ENCODE results near the gene METTL16. TPM values are rescaled to one million over a fixed set of nuclear protein-coding genes. Genes with fewer than 3 reads are reported as not detected.

Gene METTL16
- total and polyA plus RNA-seq, 2 donors from 2014 or later, result 18.0 to 37.2 TPM

DNA sequence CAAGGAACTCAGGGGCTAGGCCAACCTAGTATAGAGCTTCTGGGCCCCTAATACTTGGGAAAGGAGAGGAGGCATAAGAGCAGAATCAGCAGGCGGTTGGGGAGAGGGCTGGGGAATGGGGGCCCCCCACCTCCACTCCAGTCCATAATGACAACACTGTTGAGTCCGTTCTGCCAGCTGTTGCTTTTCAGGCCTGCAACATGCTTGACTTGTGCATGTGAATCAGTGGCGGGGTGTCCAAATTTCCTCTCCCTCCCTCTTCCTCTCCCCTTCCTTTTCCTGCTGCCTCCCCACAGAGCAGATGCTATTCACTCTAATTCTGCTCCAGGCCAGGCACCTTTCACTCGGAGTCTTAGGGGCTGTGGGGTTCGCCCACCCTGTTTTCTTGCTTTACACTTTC is 142.6 kb downstream of the METTL16 start:
- Histone ChIP-seq H3K4me3 (ENCODE audit: low read length in 3 of 3) (no peak overlapping the region), H3K36me3 (ENCODE audit: control insufficient read depth in 2 of 3, insufficient read depth in 3 of 3, low read length in 3 of 3) (peaks cover 0 to 27% (median 16%) of the 10 kb centered on the region in 3 donors), H3K27ac (ENCODE audit: low read depth in 2 of 2, low read length in 2 of 2) (no peak overlapping the region), H3K27me3 (ENCODE audit: control insufficient read depth, insufficient read depth, low read length) (no peaks in the 10 kb centered on the region), H3K9me3 (ENCODE audit: control insufficient read depth in 2 of 3, insufficient read depth in 1 of 3, low read length in 3 of 3) (no peaks in the 10 kb centered on the region), H3K4me1 (ENCODE audit: control insufficient read depth in 2 of 3, insufficient read depth in 2 of 3, low read depth in 1 of 3, low read length in 3 of 3) (no peaks in the 10 kb centered on the region), H3K9ac (ENCODE audit: low read length in 3 of 3) (no peak overlapping the region)
- intact Hi-C loops (cut with DNase I), result no loop called here
- DNase-seq (peak in 1 of 5 donors; percentile 71), FAIRE-seq (no peak)
- TF ChIP-seq, protein P1, sequence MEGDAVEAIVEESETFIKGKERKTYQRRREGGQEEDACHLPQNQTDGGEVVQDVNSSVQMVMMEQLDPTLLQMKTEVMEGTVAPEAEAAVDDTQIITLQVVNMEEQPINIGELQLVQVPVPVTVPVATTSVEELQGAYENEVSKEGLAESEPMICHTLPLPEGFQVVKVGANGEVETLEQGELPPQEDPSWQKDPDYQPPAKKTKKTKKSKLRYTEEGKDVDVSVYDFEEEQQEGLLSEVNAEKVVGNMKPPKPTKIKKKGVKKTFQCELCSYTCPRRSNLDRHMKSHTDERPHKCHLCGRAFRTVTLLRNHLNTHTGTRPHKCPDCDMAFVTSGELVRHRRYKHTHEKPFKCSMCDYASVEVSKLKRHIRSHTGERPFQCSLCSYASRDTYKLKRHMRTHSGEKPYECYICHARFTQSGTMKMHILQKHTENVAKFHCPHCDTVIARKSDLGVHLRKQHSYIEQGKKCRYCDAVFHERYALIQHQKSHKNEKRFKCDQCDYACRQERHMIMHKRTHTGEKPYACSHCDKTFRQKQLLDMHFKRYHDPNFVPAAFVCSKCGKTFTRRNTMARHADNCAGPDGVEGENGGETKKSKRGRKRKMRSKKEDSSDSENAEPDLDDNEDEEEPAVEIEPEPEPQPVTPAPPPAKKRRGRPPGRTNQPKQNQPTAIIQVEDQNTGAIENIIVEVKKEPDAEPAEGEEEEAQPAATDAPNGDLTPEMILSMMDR (IDR thresholded peaks at IDR 0.05; ENCODE audit: borderline replicate concordance, extremely low read depth, insufficient read depth), result no peak

DNA sequence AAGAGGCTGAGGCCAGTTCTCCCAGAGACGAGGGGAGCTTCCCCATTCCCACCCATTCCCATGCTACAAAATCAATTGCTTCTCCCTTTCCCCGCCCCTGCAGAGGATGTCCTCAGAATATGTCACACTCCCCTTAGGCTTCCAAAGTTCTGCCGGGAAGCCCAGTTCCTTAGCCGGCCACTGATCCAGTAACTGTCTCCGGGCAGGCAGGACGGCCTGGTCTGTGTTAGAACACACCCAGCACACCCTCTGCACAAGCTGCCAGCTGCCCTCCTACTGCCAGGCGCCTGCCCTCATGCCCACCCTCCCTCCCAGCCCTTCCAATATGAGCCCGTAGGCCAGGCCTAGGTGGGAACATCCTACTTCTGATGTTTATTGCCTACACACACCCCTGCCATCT is 143.3 kb downstream of the METTL16 start:
- intact Hi-C loops (cut with DNase I), result no loop called here
- H3K4me1 ChIP-seq (ENCODE audit: control insufficient read depth in 2 of 3, insufficient read depth in 2 of 3, low read depth in 1 of 3, low read length in 3 of 3), result no peaks in the 10 kb centered on the region
- no peak for FAIRE-seq
- H3K4me3 ChIP-seq (ENCODE audit: low read length in 3 of 3), result no peak overlapping the region
- no peak overlapping the region for H3K9ac ChIP-seq (ENCODE audit: low read length in 3 of 3)
- H3K9me3 ChIP-seq (ENCODE audit: control insufficient read depth in 2 of 3, insufficient read depth in 1 of 3, low read length in 3 of 3), result no peaks in the 10 kb centered on the region
- H3K27ac ChIP-seq (ENCODE audit: low read depth in 2 of 2, low read length in 2 of 2), result no peak overlapping the region
- peaks cover 0 to 24% (median 12%) of the 10 kb centered on the region in 3 donors for H3K36me3 ChIP-seq (ENCODE audit: control insufficient read depth in 2 of 3, insufficient read depth in 3 of 3, low read length in 3 of 3)
- no peaks in the 10 kb centered on the region for H3K27me3 ChIP-seq (ENCODE audit: control insufficient read depth, insufficient read depth, low read length)
- no peak for DNase-seq
- TF ChIP-seq, protein P1 (IDR thresholded peaks at IDR 0.05; ENCODE audit: borderline replicate concordance, extremely low read depth, insufficient read depth), result no peak

DNA sequence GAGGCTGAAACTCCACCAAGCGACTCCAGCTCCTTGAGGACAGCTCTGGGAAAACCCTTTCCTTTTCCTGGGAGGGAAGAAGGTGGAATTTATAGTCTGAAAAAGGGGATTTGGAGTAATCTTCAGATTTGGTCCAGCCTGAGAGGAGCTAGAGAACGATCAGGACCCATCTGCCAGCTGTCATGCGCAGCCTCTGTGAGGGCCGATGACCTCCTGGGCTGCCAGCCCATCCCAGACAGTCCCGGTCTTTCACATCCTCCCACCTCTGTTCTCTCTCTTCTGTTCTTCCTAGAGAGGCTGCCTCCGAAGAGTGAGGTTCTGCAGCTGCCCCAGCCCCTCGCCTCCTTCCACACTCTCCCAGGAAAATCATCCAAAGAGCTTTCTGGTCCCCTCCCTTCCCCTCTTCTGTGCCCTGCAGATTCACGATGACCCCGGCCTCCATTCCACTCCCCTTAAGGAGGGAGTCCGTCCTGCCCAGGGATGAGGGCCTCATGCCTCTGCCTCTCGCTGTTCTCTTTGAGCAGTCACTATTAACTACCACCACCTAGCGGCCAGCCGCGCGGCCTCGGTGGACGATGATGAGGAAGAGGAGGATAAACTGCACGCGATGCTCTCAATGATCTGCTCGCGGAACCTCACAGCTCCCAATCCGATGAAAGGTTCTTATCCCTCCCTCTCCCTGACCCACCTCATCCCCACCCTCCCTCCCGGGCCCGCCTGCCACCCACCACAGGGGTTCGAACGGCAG is 144.8 kb downstream of the METTL16 start:
- Histone ChIP-seq H3K9me3 (ENCODE audit: control insufficient read depth in 2 of 3, insufficient read depth in 1 of 3, low read length in 3 of 3) (no peaks in the 10 kb centered on the region), H3K36me3 (ENCODE audit: control insufficient read depth in 2 of 3, insufficient read depth in 3 of 3, low read length in 3 of 3) (peaks cover 0 to 23% (median 8%) of the 10 kb centered on the region in 3 donors), H3K27ac (ENCODE audit: low read depth in 2 of 2, low read length in 2 of 2) (no peak overlapping the region), H3K4me3 (ENCODE audit: low read length in 3 of 3) (no peak overlapping the region), H3K9ac (ENCODE audit: low read length in 3 of 3) (no peak overlapping the region), H3K27me3 (ENCODE audit: control insufficient read depth, insufficient read depth, low read length) (no peaks in the 10 kb centered on the region), H3K4me1 (ENCODE audit: control insufficient read depth in 2 of 3, insufficient read depth in 2 of 3, low read depth in 1 of 3, low read length in 3 of 3) (no peaks in the 10 kb centered on the region)
- DNase-seq (no peak), FAIRE-seq (no peak)
- TF ChIP-seq, protein P1 (IDR thresholded peaks at IDR 0.05; ENCODE audit: borderline replicate concordance, extremely low read depth, insufficient read depth), result no peak
- intact Hi-C loops (cut with DNase I), result no loop called here

Other genes starting within 250 kb of the METTL16 start
- 37.3 TPM for gene SMG6, start 208.1 kb downstream of the METTL16 start, total RNA-seq
- 20.6 TPM for gene SMG6, start 208.1 kb downstream of the METTL16 start, polyA plus RNA-seq (ENCODE audit: insufficient read depth, low read depth, low replicate concordance)
- gene SRR, start 207.9 kb downstream of the METTL16 start, total RNA-seq, result 10.0 TPM
- 3.5 TPM for gene SRR, start 207.9 kb downstream of the METTL16 start, polyA plus RNA-seq (ENCODE audit: insufficient read depth, low read depth, low replicate concordance)
- 24.4 TPM for gene TSR1, start 175.4 kb downstream of the METTL16 start, total RNA-seq
- gene TSR1, start 175.4 kb downstream of the METTL16 start, polyA plus RNA-seq (ENCODE audit: insufficient read depth, low read depth, low replicate concordance), result 9.1 TPM
- 58.0 TPM for gene SGSM2, start 174.4 kb downstream of the METTL16 start, total RNA-seq
- 33.7 TPM for gene SGSM2, start 174.4 kb downstream of the METTL16 start, polyA plus RNA-seq (ENCODE audit: insufficient read depth, low read depth, low replicate concordance)
- gene MNT, start 110.8 kb downstream of the METTL16 start, total RNA-seq, result 39.8 TPM
- 3.7 TPM for gene MNT, start 110.8 kb downstream of the METTL16 start, polyA plus RNA-seq (ENCODE audit: insufficient read depth, low read depth, low replicate concordance)
- gene PAFAH1B1, start 81.8 kb upstream of the METTL16 start, total RNA-seq, result 125 TPM
- gene PAFAH1B1, start 81.8 kb upstream of the METTL16 start, polyA plus RNA-seq (ENCODE audit: insufficient read depth, low read depth, low replicate concordance), result 46.7 TPM
- 93.1 TPM for gene CLUH, start 199.9 kb upstream of the METTL16 start, total RNA-seq
- gene CLUH, start 199.9 kb upstream of the METTL16 start, polyA plus RNA-seq (ENCODE audit: insufficient read depth, low read depth, low replicate concordance), result 49.5 TPM
- 1.0 TPM for gene CCDC92B, start 237.8 kb upstream of the METTL16 start, total RNA-seq
- 0.11 TPM for gene CCDC92B, start 237.8 kb upstream of the METTL16 start, polyA plus RNA-seq (ENCODE audit: insufficient read depth, low read depth, low replicate concordance)

Data from kidney (tissue), 14 donors.